GM12878 (cell line): ENCODE results near the gene NEAT1.
"Not testable (repeated sequence)": the region's sequence is repeated elsewhere in the genome, so short reads cannot be mapped to it uniquely, and the experiment has no call there.

Experiments used
- CTCF ChIP-seq, 3 experiments: IDR thresholded peaks in 2 of 3; conservative IDR thresholded peaks in 1 of 3; 2 replicates each; pipeline ENCODE4 v1.5.1; 2011; ENCODE audit warnings: low read depth in 3 of 3, low read length in 3 of 3, mild to moderate bottlenecking in 3 of 3, control low read depth in 2 of 3, moderate library complexity in 2 of 3, inconsistent platforms in 1 of 3, mixed read lengths in 1 of 3; ENCODE audit not compliant: control insufficient read depth in 2 of 3, insufficient read depth in 1 of 3; ENCODE audit errors: extremely low read depth in 1 of 3
- PKNOX1 ChIP-seq: fragments of 450-650 bp; IDR thresholded peaks from 2 replicates; pipeline ENCODE4 v1.6.1; 2016; ENCODE audit warnings: mild to moderate bottlenecking
- POLR2AphosphoS5 ChIP-seq: IDR thresholded peaks from 2 replicates; pipeline ENCODE4 v1.6.1; 2011; ENCODE audit warnings: mild to moderate bottlenecking, low read length, inconsistent platforms
- SUZ12 ChIP-seq: fragments of 200-600 bp; sonication (generic); IDR thresholded peaks from one replicate; pipeline ENCODE4 v1.6.1; 2018; ENCODE audit warnings: antibody characterized with exemption, mild to moderate bottlenecking; ENCODE audit not compliant: unreplicated experiment
- TAF1 ChIP-seq: IDR thresholded peaks from 2 replicates; pipeline ENCODE4 v1.6.1; 2011; ENCODE audit warnings: mild to moderate bottlenecking, low read depth, low read length, borderline replicate concordance

- TF ChIP-seq SUZ12; CTCF (IDR thresholded peaks at IDR 0.05 in 2 of 3, conservative IDR thresholded peaks at IDR 0.05 in 1 of 3; ENCODE audit: control insufficient read depth in 2 of 3, extremely low read depth in 1 of 3, insufficient read depth in 1 of 3, low read depth in 3 of 3, low read length in 3 of 3); TAF1; POLR2AphosphoS5; PKNOX1: not testable (repeated sequence)
Measured at GRCh38 chr11:65413077-65413664, 9.4 kb upstream of the NEAT1 start.
